Breast epithelium (tissue), 4 donors: Measurements from ENCODE around the gene CYP27C1. TPM values are rescaled to one million over a fixed set of nuclear protein-coding genes. Genes with fewer than 3 reads are reported as not detected.

Experiments
- DNase-seq, 2 donors: peaks; one replicate each; pipeline ENCODE4 v3.0.0-alpha.2; 2019; ENCODE audit warnings: low spot score in 2 of 2
- H3K27ac ChIP-seq, 2 donors: fragments of 200-600 bp; sonication (generic) in 1 of 2; one replicate each; pipeline ENCODE4 v1.5.1; 2016 to 2019; ENCODE audit warnings: mild to moderate bottlenecking in 1 of 2
- H3K27me3 ChIP-seq, 2 donors: fragments of 200-600 bp; sonication (generic) in 1 of 2; one replicate each; pipeline versions ENCODE4 v1.5.1 to v1.6.0; 2017 to 2019; ENCODE audit warnings: control low read depth in 1 of 2, mild to moderate bottlenecking in 1 of 2
- H3K36me3 ChIP-seq: fragments of 200-600 bp; one replicate; pipeline ENCODE4 v1.5.1; 2019
- H3K4me1 ChIP-seq, 2 donors: fragments of 200-600 bp; sonication (generic); one replicate each; pipeline ENCODE4 v1.5.1; 2016 to 2019; ENCODE audit warnings: control low read depth in 1 of 2
- H3K4me3 ChIP-seq, 3 donors: fragments of 200-600 bp; sonication (generic); 1 replicate in 2 of 3; 2 replicates in 1 of 3; pipeline ENCODE4 v1.5.1; 2016 to 2019; ENCODE audit warnings: mild to moderate bottlenecking in 3 of 3, moderate library complexity in 2 of 3
- H3K9me3 ChIP-seq, 2 donors: fragments of 200-600 bp; sonication (generic) in 1 of 2; one replicate each; pipeline ENCODE4 v1.5.1; 2016 to 2019; ENCODE audit warnings: control low read depth in 1 of 2
- POLR2A ChIP-seq: fragments of 450-650 bp; IDR thresholded peaks from one replicate; pipeline ENCODE4 v1.6.1; 2016; ENCODE audit warnings: antibody characterized with exemption, mild to moderate bottlenecking, moderate library complexity
- POLR2AphosphoS5 ChIP-seq, 3 donors: sonication (generic); formaldehyde crosslinking; IDR thresholded peaks; one replicate each; pipeline ENCODE4 v1.6.1; 2017; ENCODE audit warnings: antibody characterized with exemption in 3 of 3
- intact Hi-C: fragments of 100-400 bp; cut with DNase I; formaldehyde crosslinking; loops from one replicate; pipeline ENCODE4 v1.15.1; 2023; ENCODE audit warnings: low total_unique reads
- total RNA-seq, 3 donors: library from RNA; depleted of rRNA; stranded (reverse); fragments of >200 nt; gene quantifications; one replicate each; pipeline ENCODE4 v1.1.0, GENCODE V29; 2016
- TF ChIP-seq, protein P1 (sequence below), 3 donors: fragments of 450-650 bp; IDR thresholded peaks; one replicate each; pipeline ENCODE4 v1.5.1; 2016 to 2017; ENCODE audit warnings: antibody characterized with exemption in 3 of 3, mild to moderate bottlenecking in 3 of 3, moderate library complexity in 3 of 3

The CYP27C1 gene
- total RNA-seq, 3 donors from 2014 or later: 0.29 to 0.48 (median 0.33) TPM

DNA sequence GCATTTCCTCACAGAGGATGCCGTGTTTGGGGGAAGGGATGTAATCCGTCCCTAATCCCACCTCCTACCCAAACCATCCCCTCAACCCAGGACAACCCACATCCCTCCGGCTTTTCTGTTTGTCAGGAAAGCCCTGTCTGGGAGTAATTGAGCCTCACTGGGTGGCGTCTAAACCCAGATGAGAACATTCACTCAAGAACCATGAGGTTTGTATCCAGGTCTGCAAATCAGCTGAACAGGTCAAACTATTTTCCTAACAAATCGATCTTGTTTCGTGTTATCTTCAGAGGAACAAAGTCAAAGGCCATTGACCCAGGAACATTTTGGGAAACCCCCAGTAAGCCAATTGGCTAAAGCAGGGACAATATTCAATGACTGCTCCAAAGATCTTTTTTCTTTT lies 25.7 kb downstream of the CYP27C1 start:
- Histone ChIP-seq H3K4me3 (no peak overlapping the region), H3K27ac (peak overlapping the region in 1 of 2 donors; percentile 40), H3K4me1 (no peaks in the 10 kb centered on the region), H3K9me3 (no peaks in the 10 kb centered on the region), H3K27me3 (no peaks in the 10 kb centered on the region), H3K36me3 (no peaks in the 10 kb centered on the region)
- TF ChIP-seq, protein P1, sequence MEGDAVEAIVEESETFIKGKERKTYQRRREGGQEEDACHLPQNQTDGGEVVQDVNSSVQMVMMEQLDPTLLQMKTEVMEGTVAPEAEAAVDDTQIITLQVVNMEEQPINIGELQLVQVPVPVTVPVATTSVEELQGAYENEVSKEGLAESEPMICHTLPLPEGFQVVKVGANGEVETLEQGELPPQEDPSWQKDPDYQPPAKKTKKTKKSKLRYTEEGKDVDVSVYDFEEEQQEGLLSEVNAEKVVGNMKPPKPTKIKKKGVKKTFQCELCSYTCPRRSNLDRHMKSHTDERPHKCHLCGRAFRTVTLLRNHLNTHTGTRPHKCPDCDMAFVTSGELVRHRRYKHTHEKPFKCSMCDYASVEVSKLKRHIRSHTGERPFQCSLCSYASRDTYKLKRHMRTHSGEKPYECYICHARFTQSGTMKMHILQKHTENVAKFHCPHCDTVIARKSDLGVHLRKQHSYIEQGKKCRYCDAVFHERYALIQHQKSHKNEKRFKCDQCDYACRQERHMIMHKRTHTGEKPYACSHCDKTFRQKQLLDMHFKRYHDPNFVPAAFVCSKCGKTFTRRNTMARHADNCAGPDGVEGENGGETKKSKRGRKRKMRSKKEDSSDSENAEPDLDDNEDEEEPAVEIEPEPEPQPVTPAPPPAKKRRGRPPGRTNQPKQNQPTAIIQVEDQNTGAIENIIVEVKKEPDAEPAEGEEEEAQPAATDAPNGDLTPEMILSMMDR (IDR thresholded peaks at IDR 0.05): no peak
- intact Hi-C loops: no loop called here
- DNase-seq: no peak

GRCh38 chr2:127193967-127194280 lies 26.2 kb downstream of the CYP27C1 start:
- no peaks in the 10 kb centered on the region for H3K9me3 ChIP-seq
- peak overlapping the region in 1 of 3 donors; percentile 37 for H3K4me3 ChIP-seq
- DNase-seq: no peak
- H3K4me1 ChIP-seq: no peaks in the 10 kb centered on the region
- no peaks in the 10 kb centered on the region for H3K36me3 ChIP-seq
- TF ChIP-seq POLR2A: no peak
- TF ChIP-seq, protein P1 (IDR thresholded peaks at IDR 0.05): no peak
- TF ChIP-seq POLR2AphosphoS5 (IDR thresholded peaks at IDR 0.05): no peak
- H3K27ac ChIP-seq: peak overlapping the region in 1 of 2 donors; percentile 62
- intact Hi-C loops: no loop called here
- H3K27me3 ChIP-seq: no peaks in the 10 kb centered on the region

DNA sequence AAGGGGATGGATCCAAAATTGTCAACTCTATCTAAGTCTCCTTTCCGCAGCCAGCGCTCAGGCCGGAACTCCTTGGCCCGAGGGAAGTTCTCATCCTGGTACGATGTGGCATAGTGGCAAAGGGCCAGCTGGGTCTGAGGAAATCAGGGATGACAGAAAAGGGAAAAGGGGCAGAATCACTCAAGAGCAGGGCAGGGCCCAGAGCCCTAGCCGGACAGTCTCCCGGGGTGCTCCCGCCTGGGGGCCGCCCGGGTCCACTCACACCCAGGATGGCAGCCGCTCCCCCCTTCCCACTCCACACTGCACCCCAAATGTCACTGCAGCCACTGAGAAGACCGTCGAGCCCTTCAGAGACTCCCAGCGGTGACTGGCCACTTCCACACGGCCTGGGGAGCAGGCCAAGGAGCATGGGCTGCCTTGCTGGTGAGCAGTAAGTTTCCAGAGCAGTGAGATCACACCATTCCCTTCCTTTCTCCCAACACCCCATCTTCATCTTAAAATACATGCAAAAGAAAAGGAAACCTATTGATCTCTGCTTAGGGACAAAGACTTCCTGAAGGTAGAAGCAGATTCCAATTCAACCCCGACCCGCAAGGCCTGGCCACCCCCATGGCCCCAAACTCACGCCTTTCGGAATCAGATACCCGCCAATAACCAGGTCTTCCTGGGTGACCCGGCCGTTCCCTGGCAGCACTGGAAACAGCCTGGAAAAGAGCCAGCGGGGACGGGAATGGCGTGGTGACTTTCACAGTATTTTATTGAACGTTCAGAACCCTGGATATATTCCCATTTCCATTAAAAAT lies 26.7 kb downstream of the CYP27C1 start:
- H3K36me3 ChIP-seq: no peaks in the 10 kb centered on the region
- TF ChIP-seq, protein P1 (IDR thresholded peaks at IDR 0.05): no peak
- peak overlapping the region in 1 of 3 donors; percentile 37 for H3K4me3 ChIP-seq
- intact Hi-C loops: no loop called here
- no peak for DNase-seq
- H3K4me1 ChIP-seq: no peaks in the 10 kb centered on the region
- H3K27ac ChIP-seq: peak overlapping the region; percentile 27 to 62
- H3K9me3 ChIP-seq: no peaks in the 10 kb centered on the region
- H3K27me3 ChIP-seq: no peaks in the 10 kb centered on the region

DNA sequence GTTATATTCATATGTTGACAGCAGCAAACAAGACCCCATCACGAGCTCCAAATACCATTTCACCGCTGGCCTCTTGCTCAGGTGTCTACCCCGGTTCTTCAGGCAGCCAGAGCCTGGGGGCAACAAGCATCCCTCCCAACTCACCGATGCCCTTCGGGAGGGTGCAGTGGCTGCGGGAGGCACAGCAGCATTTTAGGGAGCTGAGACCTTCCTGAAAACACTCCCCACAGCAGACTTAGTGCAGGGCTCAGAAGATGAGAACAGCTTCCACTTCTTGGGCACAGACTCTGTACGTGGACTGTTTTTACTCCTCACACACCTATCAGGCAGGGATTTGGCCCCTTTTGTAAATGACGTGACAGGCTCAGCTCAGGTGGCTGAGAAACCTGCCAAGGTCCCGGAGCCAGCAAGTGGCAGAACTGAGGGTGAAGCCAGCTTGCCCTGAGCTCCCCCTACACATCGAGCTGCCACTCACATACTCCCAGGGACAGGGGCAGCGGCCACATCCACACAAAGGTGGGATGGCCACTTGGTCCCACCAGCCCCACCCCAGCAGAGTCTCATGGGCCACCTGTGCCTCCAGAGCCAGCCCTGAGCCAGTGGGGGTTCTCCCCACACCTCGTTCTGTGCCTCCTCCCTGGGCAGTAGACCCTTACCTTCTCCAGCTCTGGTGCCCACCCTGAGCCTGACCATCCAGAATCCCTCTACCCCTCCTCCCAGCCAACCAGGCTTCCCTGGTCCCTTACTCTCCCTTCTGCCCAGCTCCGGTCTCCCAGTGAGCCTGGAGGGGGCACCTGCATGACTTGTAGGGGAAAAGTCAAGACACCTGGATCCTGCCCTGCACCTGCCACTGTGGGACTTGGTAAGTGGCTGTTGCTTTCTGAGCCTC lies 28.5 kb downstream of the CYP27C1 start:
- DNase-seq: no peak
- no peaks in the 10 kb centered on the region for H3K36me3 ChIP-seq
- TF ChIP-seq POLR2AphosphoS5 (IDR thresholded peaks at IDR 0.05): no peak
- TF ChIP-seq, protein P1 (IDR thresholded peaks at IDR 0.05): no peak
- TF ChIP-seq POLR2A: no peak
- intact Hi-C loops: no loop called here
- H3K27me3 ChIP-seq: no peaks in the 10 kb centered on the region
- H3K4me3 ChIP-seq: no peak overlapping the region
- no peaks in the 10 kb centered on the region for H3K4me1 ChIP-seq
- no peaks in the 10 kb centered on the region for H3K9me3 ChIP-seq
- no peak overlapping the region for H3K27ac ChIP-seq

GRCh38 chr2:127188797-127189196 lies 31.3 kb downstream of the CYP27C1 start:
- TF ChIP-seq, protein P1 (IDR thresholded peaks at IDR 0.05): no peak
- TF ChIP-seq POLR2AphosphoS5 (IDR thresholded peaks at IDR 0.05) (no peak), POLR2A (no peak)
- DNase-seq: no peak

More at GRCh38 chr2:127188797-127189196, 31.3 kb downstream of the CYP27C1 start:
- Histone ChIP-seq H3K4me3 (no peak overlapping the region), H3K4me1 (no peaks in the 10 kb centered on the region), H3K9me3 (no peaks in the 10 kb centered on the region), H3K27ac (no peak overlapping the region), H3K36me3 (no peaks in the 10 kb centered on the region), H3K27me3 (no peaks in the 10 kb centered on the region)
- intact Hi-C loops: no loop called here
